Keratinocyte (primary cell): ENCODE measurements around the gene ACAA1.
"Not testable (repeated sequence)": the region's sequence is repeated elsewhere in the genome, so short reads cannot be mapped to it uniquely, and the experiment has no call there.

ENCODE experiments used
- CTCF ChIP-seq, 3 experiments: IDR thresholded peaks in 1 of 3; conservative IDR thresholded peaks in 1 of 3; optimal IDR thresholded peaks in 1 of 3; 2 replicates in 2 of 3; 3 replicates in 1 of 3; pipeline versions ENCODE3 to v1.5.1; 2011; ENCODE audit warnings: low read length in 3 of 3, mild to moderate bottlenecking in 3 of 3, moderate library complexity in 2 of 3, control low read depth in 1 of 3, inconsistent platforms in 1 of 3; ENCODE audit not compliant: insufficient read depth in 2 of 3; ENCODE audit errors: extremely low read depth in 1 of 3
- EZH2 ChIP-seq: IDR thresholded peaks from one replicate; pipeline ENCODE4 v1.6.1; 2012; ENCODE audit warnings: inconsistent platforms, mild to moderate bottlenecking, low read length, moderate library complexity

GRCh38 chr3:38160704-38161103 is 23.8 kb upstream of the ACAA1 start:
- TF ChIP-seq EZH2; CTCF (optimal IDR thresholded peaks at IDR 0.05 in 1 of 3, IDR thresholded peaks at IDR 0.05 in 1 of 3, conservative IDR thresholded peaks at IDR 0.05 in 1 of 3; ENCODE audit: extremely low read depth in 1 of 3, insufficient read depth in 2 of 3, low read length in 3 of 3): not testable (repeated sequence)
